HL-60 (cell line): ENCODE data around the gene TMEM143.

ENCODE experiments used
- DNase-seq, 2 experiments: peaks; one replicate each; pipeline ENCODE4 v3.0.0-alpha.2; 2010 to 2020; ENCODE audit warnings: low read depth in 1 of 2, low spot score in 1 of 2
- H3K27ac ChIP-seq: fragments of 250-450 bp; sonication (Bioruptor Pico); replicated peaks from 2 replicates; pipeline ENCODE4 v1.5.1; 2020; ENCODE audit warnings: mild to moderate bottlenecking, moderate library complexity
- H3K27me3 ChIP-seq: fragments of 250-450 bp; sonication (Bioruptor Pico); 2 replicates; pipeline ENCODE4 v1.5.1; 2021; ENCODE audit warnings: mild to moderate bottlenecking, moderate library complexity; ENCODE audit not compliant: insufficient read depth, poor library complexity, severe bottlenecking
- H3K4me3 ChIP-seq: replicated peaks from 2 replicates; pipeline ENCODE4 v1.5.1; 2011; ENCODE audit warnings: mild to moderate bottlenecking, control low read depth, low read length; ENCODE audit not compliant: insufficient read depth
- CTCF ChIP-seq: IDR thresholded peaks from one replicate; pipeline ENCODE4 v1.5.1; 2011; ENCODE audit warnings: low read length, control low read depth, inconsistent platforms; ENCODE audit not compliant: insufficient read depth
- GABPA ChIP-seq: IDR thresholded peaks from 2 replicates; pipeline ENCODE4 v1.6.1; 2012; ENCODE audit warnings: low read depth
- POLR2AphosphoS5 ChIP-seq: IDR thresholded peaks from 2 replicates; pipeline ENCODE4 v1.6.1; 2012; ENCODE audit warnings: low read depth
- REST ChIP-seq: IDR thresholded peaks from 2 replicates; pipeline ENCODE4 v1.6.1; 2012; ENCODE audit warnings: low read depth; ENCODE audit not compliant: insufficient replicate concordance
- SPI1 ChIP-seq: IDR thresholded peaks from 2 replicates; pipeline ENCODE4 v1.6.1; 2012; ENCODE audit warnings: low read depth, mild to moderate bottlenecking, borderline replicate concordance

Gene TMEM143

GRCh38 chr19:48350856-48351255 lies 12.9 kb downstream of the TMEM143 start:
- H3K4me3 ChIP-seq, result no peak overlapping the region
- no peaks in the 10 kb centered on the region for H3K27me3 ChIP-seq
- TF ChIP-seq REST, result no peak
- no peak for TF ChIP-seq POLR2AphosphoS5
- no peak for TF ChIP-seq SPI1
- TF ChIP-seq CTCF, result no peak
- TF ChIP-seq GABPA, result no peak
- no peak for DNase-seq
- no peak overlapping the region for H3K27ac ChIP-seq

GRCh38 chr19:48348737-48349136 lies 15.0 kb downstream of the TMEM143 start:
- no peak overlapping the region for H3K27ac ChIP-seq

GRCh38 chr19:48348045-48348444 lies 15.7 kb downstream of the TMEM143 start:
- no peak for DNase-seq
- H3K27me3 ChIP-seq, result no peaks in the 10 kb centered on the region
- no peak overlapping the region for H3K4me3 ChIP-seq
- no peak overlapping the region for H3K27ac ChIP-seq
- TF ChIP-seq SPI1 (no peak), POLR2AphosphoS5 (no peak), CTCF (no peak), REST (no peak), GABPA (no peak)

More at GRCh38 chr19:48348737-48349136, 15.0 kb downstream of the TMEM143 start:
- DNase-seq, result no peak
- TF ChIP-seq GABPA, result no peak
- TF ChIP-seq REST, result no peak
- TF ChIP-seq CTCF, result no peak
- Histone ChIP-seq H3K27me3 (no peaks in the 10 kb centered on the region), H3K4me3 (no peak overlapping the region)
